Endothelial cell (in vitro differentiated cells): ENCODE results near the gene ANKRD40. TPM values are rescaled to one million over a fixed set of nuclear protein-coding genes. Genes with fewer than 3 reads are reported as not detected.

Experiments
- DNase-seq: peaks from one replicate; pipeline ENCODE4 v3.0.0; 2021; ENCODE audit warnings: low spot score
- H3K27ac Mint-ChIP-seq: one replicate; pipeline ENCODE4 v1.8.0; 2021; ENCODE audit warnings: mixed read lengths, inconsistent platforms; ENCODE audit not compliant: unreplicated experiment
- H3K27me3 Mint-ChIP-seq: one replicate; pipeline ENCODE4 v1.8.0; 2021; ENCODE audit warnings: mild to moderate bottlenecking, moderate library complexity, mixed read lengths, inconsistent platforms; ENCODE audit not compliant: unreplicated experiment
- H3K36me3 Mint-ChIP-seq: one replicate; pipeline ENCODE4 v1.8.0; 2021; ENCODE audit warnings: mild to moderate bottlenecking, low read depth, mixed read lengths, inconsistent platforms; ENCODE audit not compliant: unreplicated experiment
- H3K4me1 Mint-ChIP-seq: one replicate; pipeline ENCODE4 v1.8.0; 2021; ENCODE audit warnings: mild to moderate bottlenecking, mixed read lengths, inconsistent platforms; ENCODE audit not compliant: unreplicated experiment
- H3K4me3 Mint-ChIP-seq: one replicate; pipeline ENCODE4 v1.8.0; 2021; ENCODE audit warnings: mild to moderate bottlenecking, mixed read lengths, inconsistent platforms; ENCODE audit not compliant: unreplicated experiment
- H3K9me3 Mint-ChIP-seq: one replicate; pipeline ENCODE4 v1.8.0; 2021; ENCODE audit warnings: mixed read lengths, inconsistent platforms; ENCODE audit not compliant: unreplicated experiment
- CTCF ChIP-seq: fragments of 200-600 bp; sonication (generic); IDR thresholded peaks from one replicate; pipeline ENCODE4 v1.5.0; 2021; ENCODE audit warnings: antibody characterized with exemption; ENCODE audit not compliant: unreplicated experiment
- total RNA-seq: library from RNA; stranded (reverse); fragmentation: NEBNext Ultra II Directional; extraction: Animal tissue kit (Norgen Biotek cat#: 25700); gene quantifications from one replicate; pipeline ENCODE4 v1.2.1, GENCODE V29; 2021; ENCODE audit not compliant: unreplicated experiment

ANKRD40 gene
- total RNA-seq, 1 donor from 2014 or later, result 37.3 TPM

GRCh38 chr17:50675190-50675589 is 32.5 kb downstream of the ANKRD40 start:
- Mint-ChIP-seq H3K27me3 (peaks cover under 1% of the 10 kb centered on the region), H3K9me3 (no peaks in the 10 kb centered on the region), H3K36me3 (no peaks in the 10 kb centered on the region), H3K27ac (no peak overlapping the region), H3K4me3 (no peak overlapping the region), H3K4me1 (no peaks in the 10 kb centered on the region)
- DNase-seq, result no peak
- no peak for TF ChIP-seq CTCF

- Mint-ChIP-seq H3K27me3 (peaks cover 4% of the 10 kb centered on the region), H3K36me3 (no peaks in the 10 kb centered on the region), H3K4me3 (no peak overlapping the region), H3K9me3 (no peaks in the 10 kb centered on the region), H3K27ac (peak overlapping the region; percentile 24), H3K4me1 (peaks cover 1% of the 10 kb centered on the region)
- DNase-seq, result no peak
- no peak for TF ChIP-seq CTCF
These were observed 34.7 kb downstream of the ANKRD40 start for GRCh38 chr17:50672831-50673551.

- no peak overlapping the region for H3K4me3 Mint-ChIP-seq
- no peak for TF ChIP-seq CTCF
- peaks cover 4% of the 10 kb centered on the region for H3K4me1 Mint-ChIP-seq
- no peak for DNase-seq
- H3K9me3 Mint-ChIP-seq, result no peaks in the 10 kb centered on the region
- H3K27me3 Mint-ChIP-seq, result peaks cover 9% of the 10 kb centered on the region
- no peaks in the 10 kb centered on the region for H3K36me3 Mint-ChIP-seq
- no peak overlapping the region for H3K27ac Mint-ChIP-seq
These were observed 35.6 kb downstream of the ANKRD40 start for GRCh38 chr17:50672071-50672470.

GRCh38 chr17:50668838-50669581 is 38.7 kb downstream of the ANKRD40 start:
- no peaks in the 10 kb centered on the region for H3K9me3 Mint-ChIP-seq
- no peak for TF ChIP-seq CTCF
- H3K27ac Mint-ChIP-seq, result no peak overlapping the region
- H3K4me1 Mint-ChIP-seq, result peaks cover 4% of the 10 kb centered on the region
- peaks cover 12% of the 10 kb centered on the region for H3K27me3 Mint-ChIP-seq
- no peak for DNase-seq
- no peaks in the 10 kb centered on the region for H3K36me3 Mint-ChIP-seq
- no peak overlapping the region for H3K4me3 Mint-ChIP-seq
